AG09319 (cell line): ENCODE results near the gene KRTAP21-3.

Experiments
- DNase-seq: peaks from one replicate; pipeline ENCODE4 v3.0.0-alpha.2; 2010; ENCODE audit warnings: low read depth; ENCODE audit errors: extremely low read depth
- CTCF ChIP-seq: IDR thresholded peaks from 2 replicates; pipeline ENCODE4 v1.5.1; 2011; ENCODE audit warnings: low read depth, mild to moderate bottlenecking, inconsistent platforms, low read length, moderate library complexity

The KRTAP21-3 gene

GRCh38 chr21:30726726-30727125 is 8.1 kb upstream of the KRTAP21-3 start:
- TF ChIP-seq CTCF: no peak
- DNase-seq: no peak

- DNase-seq: no peak
Measured at GRCh38 chr21:30719401-30719800, 824 bp upstream of the KRTAP21-3 start.

GRCh38 chr21:30717105-30717504 is 1.5 kb downstream of the KRTAP21-3 start:
- DNase-seq: no peak
- TF ChIP-seq CTCF: no peak

More at GRCh38 chr21:30719401-30719800, 824 bp upstream of the KRTAP21-3 start:
- TF ChIP-seq CTCF: no peak

- DNase-seq: no peak
- TF ChIP-seq CTCF: no peak
Measured at GRCh38 chr21:30714946-30715345, 3.6 kb downstream of the KRTAP21-3 start.

GRCh38 chr21:30714456-30714855 is 4.1 kb downstream of the KRTAP21-3 start:
- DNase-seq: no peak
- no peak for TF ChIP-seq CTCF

GRCh38 chr21:30713766-30714165 is 4.8 kb downstream of the KRTAP21-3 start:
- TF ChIP-seq CTCF: no peak

GRCh38 chr21:30710499-30710898 is 8.1 kb downstream of the KRTAP21-3 start:
- no peak for TF ChIP-seq CTCF
- DNase-seq: no peak

More at GRCh38 chr21:30713766-30714165, 4.8 kb downstream of the KRTAP21-3 start:
- DNase-seq: no peak
